AG09309 (cell line): ENCODE data around the gene NLRC5.

Experiments
- DNase-seq: peaks from one replicate; pipeline ENCODE4 v3.0.0-alpha.2; 2010; ENCODE audit warnings: low read depth
- H3K4me3 ChIP-seq: 2 replicates; pipeline ENCODE4 v1.5.1; 2011; ENCODE audit warnings: mild to moderate bottlenecking, low read depth, low read length, moderate library complexity; ENCODE audit not compliant: control insufficient read depth
- CTCF ChIP-seq: IDR thresholded peaks from 2 replicates; pipeline ENCODE4 v1.5.1; 2011; ENCODE audit warnings: mild to moderate bottlenecking, low read depth, low read length, inconsistent platforms; ENCODE audit not compliant: insufficient read depth, control insufficient read depth; ENCODE audit errors: missing control alignments

Gene NLRC5

GRCh38 chr16:57044931-57045693, 55.8 kb downstream of the NLRC5 start:
- H3K4me3 ChIP-seq, result no peak overlapping the region
- DNase-seq, result no peak
- TF ChIP-seq CTCF, result no peak

GRCh38 chr16:57045694-57046381, 56.5 kb downstream of the NLRC5 start:
- peak; percentile 77 for TF ChIP-seq CTCF
- DNase-seq, result no peak
- H3K4me3 ChIP-seq, result no peak overlapping the region

- no peak for DNase-seq
- no peak for TF ChIP-seq CTCF
Measured at GRCh38 chr16:57048095-57048494, 58.7 kb downstream of the NLRC5 start.

GRCh38 chr16:57049678-57050077, 60.3 kb downstream of the NLRC5 start:
- TF ChIP-seq CTCF, result no peak
- no peak for DNase-seq
- no peak overlapping the region for H3K4me3 ChIP-seq

More at GRCh38 chr16:57048095-57048494, 58.7 kb downstream of the NLRC5 start:
- H3K4me3 ChIP-seq, result no peak overlapping the region

- no peak for TF ChIP-seq CTCF
Measured at GRCh38 chr16:57051696-57052228, 62.4 kb downstream of the NLRC5 start.

GRCh38 chr16:57053206-57053605, 63.8 kb downstream of the NLRC5 start:
- no peak for DNase-seq
- no peak for TF ChIP-seq CTCF
- H3K4me3 ChIP-seq, result no peak overlapping the region

More at GRCh38 chr16:57051696-57052228, 62.4 kb downstream of the NLRC5 start:
- no peak for DNase-seq
- H3K4me3 ChIP-seq, result no peak overlapping the region
